ENCODE results near the gene RPL27A.

- TF ChIP-seq CTCF (IDR thresholded peaks at IDR 0.05; ENCODE audit: low read depth, low read length) (no peak), EZH2phosphoT487 (IDR thresholded peaks at IDR 0.05; ENCODE audit: low read depth) (no peak)
These were observed 11.0 kb downstream of the RPL27A start for GRCh38 chr11:8693555-8693954.

All from OCI-LY3 (cell line).